Erythroblast (primary cell): ENCODE results near the gene NLGN1.

ENCODE experiments used
- GATA1 ChIP-seq: IDR thresholded peaks from 2 replicates; pipeline ENCODE4 v1.6.1; 2011; ENCODE audit warnings: low read depth, mild to moderate bottlenecking, control low read depth, low read length, moderate library complexity
- POLR2A ChIP-seq: IDR thresholded peaks from 2 replicates; pipeline ENCODE4 v1.6.1; 2011; ENCODE audit warnings: mild to moderate bottlenecking, low read length

DNA sequence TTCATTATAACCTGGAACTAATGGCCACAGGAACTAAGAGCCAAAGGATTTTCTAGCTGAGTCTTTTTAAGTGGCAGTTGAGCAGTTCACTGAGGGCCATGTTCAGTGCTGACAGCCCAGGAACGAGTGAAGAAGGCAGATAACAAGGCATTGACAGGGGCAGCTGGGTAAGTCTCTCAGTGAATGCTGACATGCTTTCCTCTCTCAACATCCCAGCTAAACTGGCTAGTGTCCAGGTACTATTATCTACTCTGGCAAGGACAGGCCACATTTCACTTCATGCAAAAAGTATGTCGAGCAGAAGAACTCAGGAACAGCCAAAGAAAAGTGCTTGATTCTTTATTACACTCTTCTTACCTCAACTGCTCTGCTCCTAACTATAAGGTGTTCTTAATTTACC is 515.9 kb downstream of the NLGN1 start:
- TF ChIP-seq POLR2A, result no peak
- no peak for TF ChIP-seq GATA1
